ENCODE results near the gene HNRNPD.
"Not testable (repeated sequence)": the region's sequence is repeated elsewhere in the genome, so short reads cannot be mapped to it uniquely, and the experiment has no call there.

Gene HNRNPD

GRCh38 chr4:82403725-82404124, 29.9 kb upstream of the HNRNPD start:
- Mint-ChIP-seq H3K27me3 (ENCODE audit: low read depth) (peaks cover 3% of the 10 kb centered on the region), H3K4me1 (no peaks in the 10 kb centered on the region)

GRCh38 chr4:82402196-82402775, 28.5 kb upstream of the HNRNPD start:
- H3K9me3 Mint-ChIP-seq, result no peaks in the 10 kb centered on the region
- no peak overlapping the region for H3K27ac Mint-ChIP-seq
- no peaks in the 10 kb centered on the region for H3K36me3 Mint-ChIP-seq (ENCODE audit: low read depth)
- no peak overlapping the region for H3K4me3 Mint-ChIP-seq
- H3K27me3 Mint-ChIP-seq (ENCODE audit: low read depth), result no peaks in the 10 kb centered on the region
- no peaks in the 10 kb centered on the region for H3K4me1 Mint-ChIP-seq
- no peak for TF ChIP-seq CTCF (IDR thresholded peaks at IDR 0.05; ENCODE audit: unreplicated experiment in 3 of 3)

More at GRCh38 chr4:82403725-82404124, 29.9 kb upstream of the HNRNPD start:
- Mint-ChIP-seq H3K36me3 (ENCODE audit: low read depth) (no peaks in the 10 kb centered on the region), H3K27ac (no peak overlapping the region), H3K4me3 (no peak overlapping the region), H3K9me3 (no peaks in the 10 kb centered on the region)
- no peak for TF ChIP-seq CTCF (IDR thresholded peaks at IDR 0.05; ENCODE audit: unreplicated experiment in 3 of 3)

- Mint-ChIP-seq H3K4me1 (no peaks in the 10 kb centered on the region), H3K27me3 (ENCODE audit: low read depth) (no peaks in the 10 kb centered on the region), H3K36me3 (ENCODE audit: low read depth) (no peaks in the 10 kb centered on the region), H3K4me3 (no peak overlapping the region), H3K27ac (no peak overlapping the region), H3K9me3 (no peaks in the 10 kb centered on the region)
- TF ChIP-seq CTCF (IDR thresholded peaks at IDR 0.05; ENCODE audit: unreplicated experiment in 3 of 3), result no peak
Measured at GRCh38 chr4:82401600-82401999, 27.8 kb upstream of the HNRNPD start.

- Mint-ChIP-seq H3K4me3 (no peak overlapping the region), H3K27ac (no peak overlapping the region), H3K27me3 (ENCODE audit: low read depth) (no peaks in the 10 kb centered on the region), H3K4me1 (no peaks in the 10 kb centered on the region), H3K9me3 (no peaks in the 10 kb centered on the region), H3K36me3 (ENCODE audit: low read depth) (no peaks in the 10 kb centered on the region)
- TF ChIP-seq CTCF (IDR thresholded peaks at IDR 0.05; ENCODE audit: unreplicated experiment in 3 of 3), result no peak
Measured at GRCh38 chr4:82398263-82398662, 24.5 kb upstream of the HNRNPD start.

- H3K9me3 Mint-ChIP-seq, result no peaks in the 10 kb centered on the region
- H3K4me3 Mint-ChIP-seq, result no peak overlapping the region
- no peaks in the 10 kb centered on the region for H3K36me3 Mint-ChIP-seq (ENCODE audit: low read depth)
- no peaks in the 10 kb centered on the region for H3K4me1 Mint-ChIP-seq
- TF ChIP-seq CTCF (IDR thresholded peaks at IDR 0.05; ENCODE audit: unreplicated experiment in 3 of 3), result no peak
- no peak overlapping the region for H3K27ac Mint-ChIP-seq
- H3K27me3 Mint-ChIP-seq (ENCODE audit: low read depth), result no peaks in the 10 kb centered on the region
Measured at GRCh38 chr4:82397527-82397926, 23.7 kb upstream of the HNRNPD start.

- H3K9me3 Mint-ChIP-seq, result no peaks in the 10 kb centered on the region
- H3K27ac Mint-ChIP-seq, result no peak overlapping the region
- H3K4me1 Mint-ChIP-seq, result no peaks in the 10 kb centered on the region
- no peak for TF ChIP-seq CTCF (IDR thresholded peaks at IDR 0.05; ENCODE audit: unreplicated experiment in 3 of 3)
- H3K4me3 Mint-ChIP-seq, result no peak overlapping the region
- H3K36me3 Mint-ChIP-seq (ENCODE audit: low read depth), result no peaks in the 10 kb centered on the region
- H3K27me3 Mint-ChIP-seq (ENCODE audit: low read depth), result no peaks in the 10 kb centered on the region
Measured at GRCh38 chr4:82394896-82395295, 21.1 kb upstream of the HNRNPD start.

- H3K27me3 Mint-ChIP-seq (ENCODE audit: low read depth); H3K36me3 Mint-ChIP-seq (ENCODE audit: low read depth); H3K9me3 Mint-ChIP-seq; H3K27ac Mint-ChIP-seq; H3K4me3 Mint-ChIP-seq: not testable (repeated sequence)
- H3K4me1 Mint-ChIP-seq, result peaks cover 11% of the 10 kb centered on the region
Measured at GRCh38 chr4:82390061-82390460, 16.3 kb upstream of the HNRNPD start.
